CD4-positive, alpha-beta T cell (primary cell): Measurements from ENCODE around the gene SRP54. TPM values are rescaled to one million over a fixed set of nuclear protein-coding genes. Genes with fewer than 3 reads are reported as not detected.

Experiments used
- ATAC-seq: fragments of 200-7000 bp; cut with Tn5 transposase; one replicate; pipeline ENCODE4 v1.10.0; 2022; ENCODE audit warnings: mild to moderate bottlenecking; ENCODE audit not compliant: poor library complexity
- CTCF ChIA-PET: fragments of 350-600 bp; sonication (Branson Sonifier 250); formaldehyde crosslinking; loops from one replicate; lab custom pipeline; 2021; ENCODE audit warnings: antibody characterized with exemption, inconsistent platforms; lab: Charles Lee
- POLR2A ChIA-PET: fragments of 350-600 bp; sonication (Branson Sonifier 250); formaldehyde crosslinking; loops from one replicate; lab custom pipeline; 2021; ENCODE audit warnings: antibody characterized with exemption, inconsistent platforms; lab: Charles Lee
- DNase-seq, 14 experiments: peaks; one replicate each; pipeline ENCODE4 v3.0.0-alpha.2; 2013 to 2020; ENCODE audit warnings: mixed read lengths in 2 of 14
- H3K27ac ChIP-seq, 2 donors: one replicate each; pipeline versions ENCODE4 v1.5.1 to v1.7.0; 2013; ENCODE audit warnings: low read length in 2 of 2, low read depth in 1 of 2, mild to moderate bottlenecking in 1 of 2
- H3K27me3 ChIP-seq, 2 experiments: 1 replicate in 1 of 2; 2 replicates in 1 of 2; pipeline versions ENCODE4 v1.6.1 to v1.7.0; 2013; ENCODE audit warnings: low read length in 2 of 2, control low read depth in 1 of 2, mild to moderate bottlenecking in 1 of 2, moderate library complexity in 1 of 2; ENCODE audit not compliant: insufficient read depth in 2 of 2, control insufficient read depth in 1 of 2
- H3K36me3 ChIP-seq: one replicate; pipeline ENCODE4 v1.6.1; 2013; ENCODE audit warnings: low read length, control low read depth; ENCODE audit not compliant: insufficient read depth
- H3K4me1 ChIP-seq: one replicate; pipeline ENCODE4 v1.6.1; 2013; ENCODE audit warnings: low read length, control low read depth; ENCODE audit not compliant: insufficient read depth
- H3K4me3 ChIP-seq: one replicate; pipeline ENCODE4 v1.5.1; 2013; ENCODE audit warnings: mild to moderate bottlenecking, low read length, moderate library complexity
- H3K9me3 ChIP-seq, 2 experiments: 1 replicate in 1 of 2; 2 replicates in 1 of 2; pipeline versions ENCODE4 v1.6.1 to v1.7.0; 2013; ENCODE audit warnings: low read length in 2 of 2, mild to moderate bottlenecking in 2 of 2, control low read depth in 1 of 2, moderate library complexity in 1 of 2; ENCODE audit not compliant: control insufficient read depth in 1 of 2, insufficient read depth in 1 of 2
- H3K27ac Mint-ChIP-seq: one replicate; pipeline ENCODE4 v1.8.0; 2020; ENCODE audit warnings: mixed read lengths
- H3K27me3 Mint-ChIP-seq: one replicate; pipeline ENCODE4 v1.8.0; 2021; ENCODE audit warnings: mixed read lengths
- H3K36me3 Mint-ChIP-seq: one replicate; pipeline ENCODE4 v1.8.0; 2021; ENCODE audit warnings: low read depth, mixed read lengths
- H3K4me1 Mint-ChIP-seq: one replicate; pipeline ENCODE4 v1.8.0; 2021; ENCODE audit warnings: low read depth, mixed read lengths
- H3K4me3 Mint-ChIP-seq: one replicate; pipeline ENCODE4 v1.8.0; 2020; ENCODE audit warnings: mild to moderate bottlenecking, mixed read lengths
- H3K9me3 Mint-ChIP-seq: one replicate; pipeline ENCODE4 v1.8.0; 2020; ENCODE audit warnings: mixed read lengths
- intact Hi-C, 2 experiments: fragments of 100-400 bp; cut with DNase I in 1 of 2; cut with micrococcal nuclease in 1 of 2; formaldehyde crosslinking; loops; one replicate each; pipeline versions ENCODE4 v1.15.1 to v1.9.0; 2023 to 2025; cut with DNase I, micrococcal nuclease
- total RNA-seq, 174 experiments: library from RNA in 2 of 174; stranded (reverse) in 2 of 174; gene quantifications; one replicate each; pipeline ENCODE4 v1.2.3 and lab custom pipeline; 2021 to 2026
- TF ChIP-seq, protein P1 (sequence below): fragments of 200-600 bp; IDR thresholded peaks from one replicate; pipeline ENCODE4 v1.8.0; 2022; ENCODE audit warnings: antibody characterized with exemption, mild to moderate bottlenecking

Gene SRP54
- total RNA-seq, 2 experiments from 2014 or later: 30.3 to 32.7 TPM

DNA sequence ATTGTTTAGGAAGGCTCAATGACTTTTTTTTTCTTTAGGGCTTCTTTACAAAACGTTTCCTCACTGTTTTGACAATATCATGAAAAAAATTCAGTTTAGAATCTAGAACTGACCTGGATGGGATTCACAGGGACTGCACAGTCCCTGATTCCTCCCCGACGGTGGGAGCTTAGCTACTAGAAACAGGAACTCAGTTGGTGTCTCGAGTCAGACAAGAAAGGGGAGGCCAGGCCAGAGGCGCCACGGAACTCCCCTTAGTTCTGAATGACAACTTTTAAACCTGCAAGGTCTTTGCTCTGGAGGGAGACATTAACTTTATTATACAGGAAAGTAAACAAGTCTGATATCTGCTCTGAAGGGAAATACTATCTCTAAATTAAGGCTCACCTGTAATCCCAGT, 45.4 kb upstream of the SRP54 start:
- Mint-ChIP-seq H3K36me3 (peaks cover 22% of the 10 kb centered on the region), H3K27me3 (no peaks in the 10 kb centered on the region), H3K4me3 (no peak overlapping the region), H3K4me1 (peaks cover 4% of the 10 kb centered on the region), H3K27ac (peak overlapping the region; percentile 60), H3K9me3 (no peaks in the 10 kb centered on the region)
- ATAC-seq (no peak), DNase-seq (no peak)
- TF ChIP-seq, protein P1, sequence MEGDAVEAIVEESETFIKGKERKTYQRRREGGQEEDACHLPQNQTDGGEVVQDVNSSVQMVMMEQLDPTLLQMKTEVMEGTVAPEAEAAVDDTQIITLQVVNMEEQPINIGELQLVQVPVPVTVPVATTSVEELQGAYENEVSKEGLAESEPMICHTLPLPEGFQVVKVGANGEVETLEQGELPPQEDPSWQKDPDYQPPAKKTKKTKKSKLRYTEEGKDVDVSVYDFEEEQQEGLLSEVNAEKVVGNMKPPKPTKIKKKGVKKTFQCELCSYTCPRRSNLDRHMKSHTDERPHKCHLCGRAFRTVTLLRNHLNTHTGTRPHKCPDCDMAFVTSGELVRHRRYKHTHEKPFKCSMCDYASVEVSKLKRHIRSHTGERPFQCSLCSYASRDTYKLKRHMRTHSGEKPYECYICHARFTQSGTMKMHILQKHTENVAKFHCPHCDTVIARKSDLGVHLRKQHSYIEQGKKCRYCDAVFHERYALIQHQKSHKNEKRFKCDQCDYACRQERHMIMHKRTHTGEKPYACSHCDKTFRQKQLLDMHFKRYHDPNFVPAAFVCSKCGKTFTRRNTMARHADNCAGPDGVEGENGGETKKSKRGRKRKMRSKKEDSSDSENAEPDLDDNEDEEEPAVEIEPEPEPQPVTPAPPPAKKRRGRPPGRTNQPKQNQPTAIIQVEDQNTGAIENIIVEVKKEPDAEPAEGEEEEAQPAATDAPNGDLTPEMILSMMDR: no peak
- Histone ChIP-seq H3K9me3 (no peaks in the 10 kb centered on the region), H3K4me1 (no peaks in the 10 kb centered on the region), H3K27me3 (no peaks in the 10 kb centered on the region), H3K27ac (no peak overlapping the region), H3K36me3 (no peaks in the 10 kb centered on the region), H3K4me3 (no peak overlapping the region)
- intact Hi-C loops: no loop called here
- ChIA-PET POLR2A (no interaction called here), CTCF (no interaction called here)

DNA sequence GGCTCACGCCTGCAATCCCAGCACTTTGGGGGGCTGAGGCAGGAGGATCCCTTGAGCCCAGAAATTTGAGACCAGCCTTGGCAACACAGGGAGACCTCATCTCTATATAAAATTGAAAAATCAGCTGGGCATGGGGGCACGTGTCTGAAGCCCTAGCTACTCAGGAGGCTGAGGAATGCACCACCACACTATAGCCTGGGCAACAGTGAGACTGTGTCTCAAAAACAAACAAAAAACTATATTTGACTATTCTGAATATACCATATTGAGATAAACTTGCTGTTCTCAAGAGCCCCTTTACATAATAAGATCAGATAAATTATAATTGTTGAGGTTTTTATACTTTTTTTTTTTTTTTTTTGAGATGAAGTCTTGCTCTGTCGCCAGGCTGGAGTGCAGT, 44.9 kb upstream of the SRP54 start:
- ChIA-PET POLR2A (no interaction called here), CTCF (no interaction called here)
- H3K27ac Mint-ChIP-seq: peak overlapping the region; percentile 60
- peaks cover 0 to 4% of the 10 kb centered on the region in 2 experiments for H3K9me3 ChIP-seq
- DNase-seq (no peak), ATAC-seq (no peak)
- H3K27me3 ChIP-seq: no peaks in the 10 kb centered on the region
- H3K4me3 Mint-ChIP-seq: no peak overlapping the region
- H3K4me1 Mint-ChIP-seq: peaks cover 4% of the 10 kb centered on the region
- H3K27ac ChIP-seq: no peak overlapping the region
- no peaks in the 10 kb centered on the region for H3K27me3 Mint-ChIP-seq
- TF ChIP-seq, protein P1: no peak
- no peaks in the 10 kb centered on the region for H3K4me1 ChIP-seq
- peaks cover 23% of the 10 kb centered on the region for H3K36me3 Mint-ChIP-seq
- H3K36me3 ChIP-seq: no peaks in the 10 kb centered on the region
- intact Hi-C loops: no loop called here
- no peak overlapping the region for H3K4me3 ChIP-seq
- H3K9me3 Mint-ChIP-seq: no peaks in the 10 kb centered on the region

DNA sequence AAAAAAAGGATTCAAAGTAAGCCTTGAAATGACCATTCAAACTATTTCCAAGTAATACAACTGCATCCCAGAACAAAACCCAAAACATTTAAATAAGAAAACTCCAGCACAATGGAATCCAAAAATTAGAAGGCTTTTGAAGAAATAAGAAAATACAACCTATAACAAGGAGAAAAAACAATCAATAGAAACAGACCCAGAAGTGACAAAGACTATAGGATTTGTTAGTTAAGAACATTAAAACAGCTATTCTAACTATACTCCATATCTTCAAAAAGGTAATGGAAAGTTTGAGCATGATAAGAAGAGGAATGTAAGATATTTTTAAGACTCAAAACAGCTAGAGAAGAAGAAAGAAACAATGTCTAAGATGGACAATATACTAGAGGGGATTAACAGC, 39.3 kb upstream of the SRP54 start:
- intact Hi-C loops: no loop called here

More for the DNA sequence above, 39.3 kb upstream of the SRP54 start:
- H3K36me3 Mint-ChIP-seq: peaks cover 41% of the 10 kb centered on the region
- H3K27me3 Mint-ChIP-seq: no peaks in the 10 kb centered on the region
- H3K27ac ChIP-seq: no peak overlapping the region
- ChIA-PET POLR2A (interaction anchor here (0.6 kb wide), 1 partner anchor 13 kb away, joined by 3 read pairs; no protein-coding TSS in a partner anchor), CTCF (no interaction called here)
- no peaks in the 10 kb centered on the region for H3K27me3 ChIP-seq
- no peak overlapping the region for H3K4me3 Mint-ChIP-seq
- no peaks in the 10 kb centered on the region for H3K4me1 Mint-ChIP-seq
- ATAC-seq (no peak), DNase-seq (no peak)
- no peak overlapping the region for H3K4me3 ChIP-seq
- H3K9me3 Mint-ChIP-seq: peaks cover 4% of the 10 kb centered on the region
- H3K4me1 ChIP-seq: no peaks in the 10 kb centered on the region
- TF ChIP-seq, protein P1: no peak
- H3K27ac Mint-ChIP-seq: no peak overlapping the region
- peaks cover 3% of the 10 kb centered on the region for H3K36me3 ChIP-seq
- peaks cover 13 to 20% of the 10 kb centered on the region in 2 experiments for H3K9me3 ChIP-seq
